Right lobe of liver (tissue), 6 donors: ENCODE measurements around the gene ATP13A2. TPM values are rescaled to one million over a fixed set of nuclear protein-coding genes. Genes with fewer than 3 reads are reported as not detected.
A peak's percentile ranks its signal among the peaks of the same experiment; 100 is the strongest.

Experiments used
- ATAC-seq, 4 donors: fragments of 200-7000 bp; cut with Tn5 transposase; one replicate each; pipeline ENCODE4 v1.9.1; 2020; ENCODE audit warnings: mild to moderate bottlenecking in 4 of 4, moderate library complexity in 4 of 4
- DNase-seq, 3 donors: peaks; one replicate each; pipeline ENCODE4 v3.0.0-alpha.2; 2020
- H3K27ac ChIP-seq, 3 donors: fragments of 200-600 bp; one replicate each; pipeline ENCODE4 v1.8.0; 2022
- H3K27me3 ChIP-seq, 2 donors: fragments of 200-600 bp; one replicate each; pipeline ENCODE4 v1.8.0; 2022
- H3K36me3 ChIP-seq, 4 donors: fragments of 200-600 bp; sonication (generic) in 1 of 4; one replicate each; pipeline versions ENCODE4 v1.5.1 to v1.8.0; 2017 to 2022; ENCODE audit warnings: control low read depth in 1 of 4
- H3K4me1 ChIP-seq, 4 donors: fragments of 200-600 bp; sonication (generic) in 1 of 4; one replicate each; pipeline versions ENCODE4 v1.5.1 to v1.8.0; 2017 to 2022; ENCODE audit warnings: control low read depth in 1 of 4
- H3K4me3 ChIP-seq, 3 donors: fragments of 200-600 bp; one replicate each; pipeline ENCODE4 v1.8.0; 2022
- H3K9me3 ChIP-seq, 4 donors: fragments of 200-600 bp; sonication (generic) in 1 of 4; one replicate each; pipeline versions ENCODE4 v1.5.1 to v1.8.0; 2017 to 2022; ENCODE audit warnings: control low read depth in 1 of 4
- CTCF ChIP-seq, 4 donors: fragments of 200-600 bp in 3 of 4; fragments of 450-650 bp in 1 of 4; IDR thresholded peaks; one replicate each; pipeline versions ENCODE4 v1.5.1 to v1.8.0; 2016 to 2022; ENCODE audit warnings: antibody characterized with exemption in 4 of 4, mild to moderate bottlenecking in 2 of 4
- POLR2A ChIP-seq: fragments of 450-650 bp; IDR thresholded peaks from one replicate; pipeline ENCODE4 v1.6.1; 2017; ENCODE audit warnings: antibody characterized with exemption, mild to moderate bottlenecking
- WGBS: methylation state at CpG from one replicate; pipeline ENCODE4 v1.1.6; 2018; ENCODE audit warnings: low coverage, low lambda C conversion rate; ENCODE audit not compliant: insufficient coverage; ENCODE audit errors: missing lambda C conversion rate; 5-methylcytosine and 5-hydroxymethylcytosine counted together
- intact Hi-C, 2 donors: fragments of 100-400 bp; cut with DNase I; formaldehyde crosslinking; loops; one replicate each; pipeline versions ENCODE4 v1.11.2 to v1.14.1; 2022
- total RNA-seq, 6 experiments: library from RNA; depleted of rRNA in 2 of 6; stranded (reverse); fragments of >200 nt in 2 of 6; fragmentation: NEBNext Ultra II Directional in 3 of 6; extraction: Animal tissue kit (Norgen Biotek cat#: 25700) in 3 of 6; gene quantifications; one replicate each; pipeline versions ENCODE4 v1.1.0 to v1.2.4, GENCODE V29; 2016 to 2023
- donor health status: DM: no; HTN: yes; CAD: no.
- donor health status: DM: no; HTN: no; CAD: no.
- donor health status: DM: no; HTN: no; CAD: no.
- donor health status: DM: no; HTN: yes; CAD: no.
- donor health status: DM: no; HTN: yes; CAD: no.

The ATP13A2 gene
- total RNA-seq, 6 experiments from 2014 or later: 5.0 to 12.5 (median 9.2) TPM

GRCh38 chr1:16981269-16981849, 30.4 kb downstream of the ATP13A2 start:
- Histone ChIP-seq H3K4me3 (no peak overlapping the region), H3K27ac (no peak overlapping the region), H3K36me3 (peaks cover 0 to 1% (median 0%) of the 10 kb centered on the region in 4 donors), H3K27me3 (no peaks in the 10 kb centered on the region), H3K4me1 (no peaks in the 10 kb centered on the region), H3K9me3 (no peaks in the 10 kb centered on the region)
- no peak for TF ChIP-seq CTCF (IDR thresholded peaks at IDR 0.05)
- TF ChIP-seq POLR2A: no peak
- no peak for ATAC-seq
- 83% methylated on average over 9 of the region's 10 CpGs for whole genome bisulfite sequencing
- no peak for DNase-seq
- intact Hi-C loops: no loop called here

- intact Hi-C loops: no loop called here
- H3K4me3 ChIP-seq: peak within 1 kb of the TSS in 1 of 3 donors; percentile 29
- H3K27ac ChIP-seq: no peak within 1 kb of the TSS
- DNase-seq (no peak), ATAC-seq (no peak)
- no peaks in the 10 kb centered on the region for H3K27me3 ChIP-seq
- H3K36me3 ChIP-seq: no peaks in the 10 kb centered on the region
- no peak for TF ChIP-seq POLR2A
- no peak for TF ChIP-seq CTCF (IDR thresholded peaks at IDR 0.05)
- H3K9me3 ChIP-seq: no peaks in the 10 kb centered on the region
- H3K4me1 ChIP-seq: no peaks in the 10 kb centered on the region
- WGBS: 3% methylated on average over 5 of the region's 53 CpGs
Measured at GRCh38 chr1:16980473-16981268, 31.1 kb downstream of the ATP13A2 start, which contains the start of gene MFAP2. Gene MFAP2, minus strand, starts transcription at chr1:16980620. Its CDS starts 2,347 bp downstream, at chr1:16978273.

GRCh38 chr1:16979475-16980327, 32.0 kb downstream of the ATP13A2 start:
- 22% methylated on average over 15 of the region's 44 CpGs for WGBS
- DNase-seq: no peak

More at GRCh38 chr1:16979475-16980327, 32.0 kb downstream of the ATP13A2 start:
- H3K9me3 ChIP-seq: no peaks in the 10 kb centered on the region
- H3K4me3 ChIP-seq: no peak overlapping the region
- H3K4me1 ChIP-seq: no peaks in the 10 kb centered on the region
- H3K27ac ChIP-seq: no peak overlapping the region
- intact Hi-C loops: no loop called here
- H3K27me3 ChIP-seq: no peaks in the 10 kb centered on the region
- TF ChIP-seq POLR2A: no peak
- TF ChIP-seq CTCF (IDR thresholded peaks at IDR 0.05): no peak
- ATAC-seq: no peak
- H3K36me3 ChIP-seq: no peaks in the 10 kb centered on the region
